ENCODE results near the gene KLHL17.

- TF ChIP-seq EZH2phosphoT487 (IDR thresholded peaks at IDR 0.05; ENCODE audit: insufficient read depth, low read depth) (no peak), EZH2 (IDR thresholded peaks at IDR 0.05; ENCODE audit: insufficient read depth, poor library complexity, severe bottlenecking) (no peak)
Observed at GRCh38 chr1:978069-978834, 17.9 kb downstream of the KLHL17 start.

All from GM23248 (cell line).